C1 segment of cervical spinal cord (tissue), 14 donors: ENCODE results near the gene PCDH1.
A peak's percentile ranks its signal among the peaks of the same experiment; 100 is the strongest.

Experiments
- DNase-seq, 14 donors: peaks; one replicate each; lab custom pipeline; 2025; lab: John Stamatoyannopoulos, UW

PCDH1 gene

DNA sequence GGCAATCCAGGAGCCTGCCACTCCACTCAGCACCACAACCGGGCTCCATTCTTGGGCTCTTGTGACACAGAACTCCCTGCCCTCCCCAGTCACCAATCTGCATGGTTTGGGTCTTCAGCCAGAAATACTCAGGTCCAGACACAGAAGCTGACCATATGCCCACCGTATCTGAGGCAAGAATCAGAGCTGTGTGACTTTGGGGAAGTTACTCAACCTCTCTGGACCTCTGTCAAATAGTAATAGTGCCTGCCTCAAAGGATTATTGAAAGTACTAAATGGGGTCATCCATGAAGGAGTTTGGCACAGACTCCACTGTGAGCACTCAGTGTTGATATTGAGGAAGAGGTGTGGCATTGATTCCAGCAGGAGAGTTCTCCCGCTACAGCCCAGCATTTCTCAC is 67.5 kb downstream of the PCDH1 start:
- no peak for DNase-seq

DNA sequence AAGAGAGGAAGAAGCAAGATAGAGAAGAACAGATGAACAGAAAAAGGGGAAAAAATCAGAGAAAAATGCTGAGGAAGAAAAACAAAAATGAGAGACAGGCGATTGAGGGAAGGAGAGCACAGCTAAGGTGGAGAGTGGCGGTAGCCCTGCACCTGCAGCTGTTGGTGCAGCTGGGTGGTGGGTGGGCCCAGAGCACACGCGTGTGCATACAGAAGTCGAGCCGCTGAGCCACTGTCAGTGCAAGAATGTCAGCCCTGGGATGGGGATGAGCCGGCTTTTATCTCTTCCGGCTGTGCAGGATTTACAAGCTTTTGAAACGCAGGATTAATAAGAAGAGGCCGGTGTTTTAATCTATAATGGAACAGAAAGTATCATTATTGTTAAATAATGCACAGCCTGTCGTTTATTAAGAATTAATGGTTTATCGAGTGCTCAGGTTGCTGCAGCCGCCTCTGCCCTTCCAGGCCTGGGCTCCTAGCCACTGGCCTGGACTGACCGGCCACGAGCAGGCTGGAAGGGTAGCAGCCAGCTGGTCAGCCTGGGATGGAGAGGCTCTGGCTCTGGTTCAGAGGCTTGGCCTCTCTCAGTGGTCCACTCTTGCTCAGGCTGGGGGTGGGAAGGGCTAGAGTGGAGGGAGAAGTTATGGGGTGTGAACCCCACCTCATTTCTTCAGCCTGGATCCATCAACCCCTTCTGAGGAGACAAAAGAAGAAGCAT is 68.7 kb downstream of the PCDH1 start:
- DNase-seq: peak in 2 of 14 donors; percentile 2 to 59

DNA sequence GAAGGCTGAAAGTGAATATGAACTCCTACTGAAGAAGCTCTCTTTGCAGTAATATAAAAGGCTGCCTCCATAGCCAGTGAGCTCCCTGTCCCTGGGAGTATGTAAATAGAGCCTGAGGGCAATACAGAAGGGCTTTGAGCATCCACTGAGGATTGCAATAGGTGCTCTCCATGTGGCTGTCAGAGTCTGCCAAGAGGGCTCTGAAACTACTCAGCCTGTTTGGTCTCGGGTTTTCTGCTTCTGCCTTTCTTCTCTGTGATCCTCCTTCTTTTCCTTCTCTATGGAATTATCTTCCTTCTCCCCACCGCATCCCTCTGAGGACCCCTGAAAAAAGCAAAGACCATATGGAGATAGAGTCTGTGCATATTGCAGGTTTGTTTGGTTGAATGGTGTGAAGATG is 69.4 kb downstream of the PCDH1 start:
- DNase-seq: peak in 1 of 14 donors; percentile 46

DNA sequence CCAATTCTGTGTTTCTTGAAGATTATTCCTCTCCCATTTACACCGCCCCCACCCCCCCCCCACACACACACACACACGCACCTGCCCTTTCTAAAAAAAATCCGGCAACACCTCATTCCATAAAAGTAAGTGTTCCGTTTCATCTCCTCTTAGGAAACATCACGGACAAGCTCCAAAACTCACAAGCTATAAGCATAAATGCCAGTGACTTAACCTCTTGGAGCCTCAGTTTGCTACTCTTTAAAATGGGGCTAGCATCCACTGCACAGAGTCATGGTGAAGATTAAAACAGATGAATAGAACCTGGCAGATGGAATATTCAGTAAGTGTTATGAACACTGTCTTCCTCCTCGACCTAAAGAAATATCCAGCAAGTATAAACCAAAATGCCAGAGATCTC is 70.5 kb downstream of the PCDH1 start:
- DNase-seq: no peak

DNA sequence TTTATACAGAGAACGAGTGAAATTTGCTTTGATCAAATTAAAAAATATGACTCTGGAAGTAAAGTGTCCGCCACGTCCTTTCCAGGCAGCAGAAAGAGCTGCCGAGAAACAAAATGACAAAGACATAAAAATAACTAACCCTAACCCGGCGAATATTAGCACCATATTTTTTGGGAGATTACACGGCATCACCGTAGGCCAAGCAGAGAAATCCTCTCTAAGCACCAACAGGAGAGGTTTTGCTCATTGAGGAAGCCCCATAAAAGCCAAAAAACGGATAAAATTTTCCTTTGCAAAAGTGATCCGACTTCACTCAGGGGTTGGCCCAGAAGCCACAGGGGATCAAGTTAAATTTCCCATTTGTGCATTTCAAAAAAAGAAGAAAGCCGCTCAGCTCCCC is 70.9 kb downstream of the PCDH1 start:
- no peak for DNase-seq

DNA sequence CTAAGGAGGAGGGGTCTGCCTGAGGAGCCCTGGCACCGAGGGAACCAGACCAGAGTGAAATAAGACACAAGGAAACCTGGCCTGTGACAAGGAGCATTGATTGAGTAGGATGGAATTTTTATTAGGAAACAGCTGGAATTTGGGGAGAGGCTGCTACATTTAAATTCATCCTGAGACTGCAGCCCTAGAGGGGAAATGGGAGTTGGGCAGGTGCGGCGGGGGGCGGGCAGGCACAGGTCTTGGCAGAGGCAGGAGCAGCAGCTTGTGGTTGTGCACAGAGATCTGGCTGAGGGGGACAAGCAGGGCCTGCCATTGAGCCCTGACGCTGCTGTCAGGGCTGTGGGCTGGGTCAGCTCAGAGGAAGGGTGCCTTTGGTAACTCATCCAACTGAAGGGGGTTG is 71.6 kb downstream of the PCDH1 start:
- DNase-seq: peak in 1 of 14 donors; percentile 45

DNA sequence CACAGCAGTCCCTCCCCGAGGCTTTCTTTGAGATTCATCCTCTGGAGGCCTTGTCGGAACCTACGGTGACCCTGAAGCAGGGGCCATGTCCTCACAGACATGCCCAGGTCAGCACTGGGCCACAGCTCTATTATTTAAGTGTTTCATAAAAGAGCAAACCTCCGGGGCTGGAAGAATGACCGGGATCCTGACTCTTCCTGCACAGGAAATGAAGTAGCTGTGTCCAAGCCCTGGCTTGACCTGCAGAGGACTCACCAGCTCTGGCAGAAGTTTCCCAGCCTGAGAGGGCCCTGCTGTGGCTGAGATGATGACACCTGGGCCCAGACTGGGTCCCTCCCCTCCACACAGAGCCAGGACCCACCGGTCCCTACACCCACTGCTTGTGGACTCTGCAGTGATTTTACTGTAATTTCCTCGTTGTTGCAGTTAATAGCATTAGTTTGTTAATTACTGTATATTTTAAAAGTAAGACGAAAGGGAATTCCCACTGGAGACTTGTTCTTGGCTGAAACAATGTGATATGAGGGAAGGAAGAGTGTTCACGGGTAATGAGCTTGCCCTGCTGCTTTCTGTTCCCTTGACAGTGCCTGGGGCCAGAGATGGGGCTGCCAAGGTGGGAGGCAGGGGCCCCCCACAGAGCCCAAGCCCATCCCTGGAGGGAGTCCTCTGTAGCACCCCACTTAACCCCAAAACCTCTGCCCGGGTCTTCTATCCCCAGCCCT is 72.2 kb downstream of the PCDH1 start:
- DNase-seq: no peak

DNA sequence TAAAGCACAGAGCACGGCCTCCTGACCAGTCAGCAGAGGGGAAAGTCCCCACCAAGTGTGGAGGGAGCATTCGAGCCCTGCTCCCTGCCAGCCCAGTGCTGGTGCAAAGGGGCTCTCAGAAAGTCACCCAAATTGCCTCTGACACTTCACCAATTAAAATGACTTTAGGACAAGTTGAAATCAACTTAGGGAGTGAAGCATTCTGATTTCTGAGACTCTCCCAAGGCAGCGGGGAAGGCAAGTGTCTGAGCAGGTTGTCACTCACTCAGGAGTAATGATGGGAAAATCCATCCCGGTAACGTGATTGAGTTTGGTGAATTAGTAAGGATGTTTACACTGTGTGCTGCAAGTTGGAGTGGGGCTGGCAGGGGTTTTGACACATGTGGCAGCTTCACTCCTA is 73.7 kb downstream of the PCDH1 start:
- DNase-seq: no peak
